ENCODE data around the gene CREG1. TPM values are rescaled to one million over a fixed set of nuclear protein-coding genes. Genes with fewer than 3 reads are reported as not detected.

Gene CREG1
- total and polyA plus RNA-seq, 2 experiments from 2014 or later = 21.2 to 42.7 TPM

DNA sequence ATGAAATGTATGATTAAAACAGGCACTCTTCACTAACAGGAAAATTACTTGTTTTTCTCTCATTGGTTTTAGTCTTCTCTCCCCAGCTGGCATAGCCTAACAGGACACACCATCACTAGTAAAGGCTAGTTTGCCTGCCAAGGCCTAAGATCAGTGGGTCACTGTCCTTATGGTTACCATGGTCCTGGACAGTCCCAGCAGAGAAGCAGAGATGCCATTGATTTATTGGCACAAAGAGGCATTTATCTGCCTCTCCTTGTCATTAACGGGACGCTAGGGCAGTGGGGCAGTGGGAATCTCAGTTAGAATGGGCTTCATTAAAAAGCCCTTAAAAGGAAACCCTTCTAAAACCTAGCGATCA lies 49.1 kb downstream of the CREG1 start (continued):
- TF ChIP-seq, protein P1, sequence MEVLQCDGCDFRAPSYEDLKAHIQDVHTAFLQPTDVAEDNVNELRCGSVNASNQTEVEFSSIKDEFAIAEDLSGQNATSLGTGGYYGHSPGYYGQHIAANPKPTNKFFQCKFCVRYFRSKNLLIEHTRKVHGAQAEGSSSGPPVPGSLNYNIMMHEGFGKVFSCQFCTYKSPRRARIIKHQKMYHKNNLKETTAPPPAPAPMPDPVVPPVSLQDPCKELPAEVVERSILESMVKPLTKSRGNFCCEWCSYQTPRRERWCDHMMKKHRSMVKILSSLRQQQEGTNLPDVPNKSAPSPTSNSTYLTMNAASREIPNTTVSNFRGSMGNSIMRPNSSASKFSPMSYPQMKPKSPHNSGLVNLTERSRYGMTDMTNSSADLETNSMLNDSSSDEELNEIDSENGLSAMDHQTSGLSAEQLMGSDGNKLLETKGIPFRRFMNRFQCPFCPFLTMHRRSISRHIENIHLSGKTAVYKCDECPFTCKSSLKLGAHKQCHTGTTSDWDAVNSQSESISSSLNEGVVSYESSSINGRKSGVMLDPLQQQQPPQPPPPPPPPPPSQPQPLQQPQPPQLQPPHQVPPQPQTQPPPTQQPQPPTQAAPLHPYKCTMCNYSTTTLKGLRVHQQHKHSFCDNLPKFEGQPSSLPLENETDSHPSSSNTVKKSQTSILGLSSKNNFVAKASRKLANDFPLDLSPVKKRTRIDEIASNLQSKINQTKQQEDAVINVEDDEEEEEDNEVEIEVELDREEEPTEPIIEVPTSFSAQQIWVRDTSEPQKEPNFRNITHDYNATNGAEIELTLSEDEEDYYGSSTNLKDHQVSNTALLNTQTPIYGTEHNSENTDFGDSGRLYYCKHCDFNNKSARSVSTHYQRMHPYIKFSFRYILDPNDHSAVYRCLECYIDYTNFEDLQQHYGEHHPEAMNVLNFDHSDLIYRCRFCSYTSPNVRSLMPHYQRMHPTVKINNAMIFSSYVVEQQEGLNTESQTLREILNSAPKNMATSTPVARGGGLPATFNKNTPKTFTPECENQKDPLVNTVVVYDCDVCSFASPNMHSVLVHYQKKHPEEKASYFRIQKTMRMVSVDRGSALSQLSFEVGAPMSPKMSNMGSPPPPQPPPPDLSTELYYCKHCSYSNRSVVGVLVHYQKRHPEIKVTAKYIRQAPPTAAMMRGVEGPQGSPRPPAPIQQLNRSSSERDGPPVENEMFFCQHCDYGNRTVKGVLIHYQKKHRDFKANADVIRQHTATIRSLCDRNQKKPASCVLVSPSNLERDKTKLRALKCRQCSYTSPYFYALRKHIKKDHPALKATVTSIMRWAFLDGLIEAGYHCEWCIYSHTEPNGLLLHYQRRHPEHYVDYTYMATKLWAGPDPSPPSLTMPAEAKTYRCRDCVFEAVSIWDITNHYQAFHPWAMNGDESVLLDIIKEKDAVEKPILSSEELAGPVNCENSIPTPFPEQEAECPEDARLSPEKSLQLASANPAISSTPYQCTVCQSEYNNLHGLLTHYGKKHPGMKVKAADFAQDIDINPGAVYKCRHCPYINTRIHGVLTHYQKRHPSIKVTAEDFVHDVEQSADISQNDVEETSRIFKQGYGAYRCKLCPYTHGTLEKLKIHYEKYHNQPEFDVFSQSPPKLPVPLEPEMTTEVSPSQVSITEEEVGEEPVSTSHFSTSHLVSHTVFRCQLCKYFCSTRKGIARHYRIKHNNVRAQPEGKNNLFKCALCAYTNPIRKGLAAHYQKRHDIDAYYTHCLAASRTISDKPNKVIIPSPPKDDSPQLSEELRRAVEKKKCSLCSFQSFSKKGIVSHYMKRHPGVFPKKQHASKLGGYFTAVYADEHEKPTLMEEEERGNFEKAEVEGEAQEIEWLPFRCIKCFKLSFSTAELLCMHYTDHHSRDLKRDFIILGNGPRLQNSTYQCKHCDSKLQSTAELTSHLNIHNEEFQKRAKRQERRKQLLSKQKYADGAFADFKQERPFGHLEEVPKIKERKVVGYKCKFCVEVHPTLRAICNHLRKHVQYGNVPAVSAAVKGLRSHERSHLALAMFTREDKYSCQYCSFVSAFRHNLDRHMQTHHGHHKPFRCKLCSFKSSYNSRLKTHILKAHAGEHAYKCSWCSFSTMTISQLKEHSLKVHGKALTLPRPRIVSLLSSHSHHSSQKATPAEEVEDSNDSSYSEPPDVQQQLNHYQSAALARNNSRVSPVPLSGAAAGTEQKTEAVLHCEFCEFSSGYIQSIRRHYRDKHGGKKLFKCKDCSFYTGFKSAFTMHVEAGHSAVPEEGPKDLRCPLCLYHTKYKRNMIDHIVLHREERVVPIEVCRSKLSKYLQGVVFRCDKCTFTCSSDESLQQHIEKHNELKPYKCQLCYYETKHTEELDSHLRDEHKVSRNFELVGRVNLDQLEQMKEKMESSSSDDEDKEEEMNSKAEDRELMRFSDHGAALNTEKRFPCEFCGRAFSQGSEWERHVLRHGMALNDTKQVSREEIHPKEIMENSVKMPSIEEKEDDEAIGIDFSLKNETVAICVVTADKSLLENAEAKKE (CRISPR knock-in tag; IDR thresholded peaks at IDR 0.05) = no peak
- no peak for TF ChIP-seq ZNF331 (CRISPR knock-in tag; IDR thresholded peaks at IDR 0.05; ENCODE audit: low read depth)

DNA sequence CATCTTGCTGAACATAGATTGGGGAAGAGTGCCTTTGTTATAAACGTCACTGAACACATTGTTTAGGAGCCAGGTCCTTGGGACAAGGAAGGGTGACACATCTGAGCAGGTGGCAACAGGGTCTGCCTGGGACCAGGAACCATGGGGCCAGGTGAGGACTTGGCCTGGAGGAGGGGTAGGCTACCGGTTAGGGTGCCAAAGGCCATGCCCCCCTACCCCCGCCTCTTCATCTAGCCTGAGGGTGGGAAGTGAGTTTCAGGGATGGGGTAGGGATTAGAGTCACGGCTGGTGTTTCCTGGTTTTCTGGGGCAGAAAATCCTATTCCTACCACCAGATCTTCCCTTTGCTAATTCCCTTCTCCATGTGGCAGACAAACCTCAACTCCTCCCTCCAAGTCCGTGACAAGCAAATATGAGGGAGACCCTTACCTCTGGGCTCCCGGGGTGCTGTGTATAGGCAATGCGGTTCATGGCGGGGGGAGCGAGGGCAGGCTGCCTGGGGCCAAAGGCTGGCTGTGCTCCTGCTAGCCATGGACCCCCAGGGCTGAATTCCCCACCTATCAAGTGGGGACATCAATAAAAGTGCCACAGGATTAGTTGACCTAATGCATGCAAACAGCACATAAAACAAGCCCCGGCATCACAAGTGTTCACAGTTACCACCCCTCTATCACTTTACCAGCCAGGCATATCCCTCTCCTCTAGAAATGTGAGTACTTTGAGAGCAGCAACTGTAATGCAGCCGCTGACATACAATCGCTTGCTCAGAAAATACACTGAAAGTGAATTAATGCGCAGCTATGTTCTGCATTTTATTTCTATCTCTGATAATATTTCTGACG lies 49.7 kb downstream of the CREG1 start:
- Histone ChIP-seq H3K79me2 (replicated peaks; ENCODE audit: insufficient read depth) (no peaks in the 10 kb centered on the region), H3F3A (replicated peaks; ENCODE audit: low read depth) (no peaks in the 10 kb centered on the region), H3K27me3 (ENCODE audit: insufficient read depth) (no peaks in the 10 kb centered on the region), H3K36me3 (ENCODE audit: insufficient read depth) (no peaks in the 10 kb centered on the region), H3K4me2 (peak overlapping the region; percentile 29; the same call in 1 of the 2 replicates), H2AFZ (no peak overlapping the region), H3K9me2 (ENCODE audit: insufficient read depth) (peaks cover 9% of the 10 kb centered on the region; the same call in 1 of the 2 replicates), H3K4me1 (ENCODE audit: insufficient read depth) (peaks cover 15% of the 10 kb centered on the region), H3K27ac (ENCODE audit: low read depth) (no peak overlapping the region), H4K20me1 (replicated peaks; ENCODE audit: insufficient read depth) (no peaks in the 10 kb centered on the region), H3K4me3 (no peak overlapping the region)
- no peaks in the 10 kb centered on the region for H3K36me3 Mint-ChIP-seq (ENCODE audit: low read depth)
- no peak overlapping the region for H3K27ac Mint-ChIP-seq
- peaks cover 33% of the 10 kb centered on the region for H3K4me1 Mint-ChIP-seq
- ATAC-seq (peak; percentile 27), DNase-seq (ENCODE audit: low spot score) (no peak)
- no peaks in the 10 kb centered on the region for H3K9me3 Mint-ChIP-seq
- no peaks in the 10 kb centered on the region for H3K27me3 Mint-ChIP-seq (ENCODE audit: insufficient read depth, low read depth, poor library complexity)
- H3K4me3 Mint-ChIP-seq = no peak overlapping the region
- TF ChIP-seq CREB1 (CRISPR knock-in tag; IDR thresholded peaks at IDR 0.05; ENCODE audit: low read depth) (no peak), STAT1 (IDR thresholded peaks at IDR 0.05; ENCODE audit: unreplicated experiment) (no peak), NANOG (IDR thresholded peaks at IDR 0.05; ENCODE audit: borderline replicate concordance) (no peak), ZNF331 (CRISPR knock-in tag; IDR thresholded peaks at IDR 0.05; ENCODE audit: low read depth) (no peak), EZH2phosphoT487 (IDR thresholded peaks at IDR 0.05; ENCODE audit: unreplicated experiment) (no peak), JUNB (IDR thresholded peaks at IDR 0.05; ENCODE audit: unreplicated experiment) (no peak), ZNF114 (CRISPR knock-in tag; IDR thresholded peaks at IDR 0.05) (no peak), POLR2AphosphoS5 (IDR thresholded peaks at IDR 0.05; ENCODE audit: low read depth) (no peak)
- TF ChIP-seq, protein P2, sequence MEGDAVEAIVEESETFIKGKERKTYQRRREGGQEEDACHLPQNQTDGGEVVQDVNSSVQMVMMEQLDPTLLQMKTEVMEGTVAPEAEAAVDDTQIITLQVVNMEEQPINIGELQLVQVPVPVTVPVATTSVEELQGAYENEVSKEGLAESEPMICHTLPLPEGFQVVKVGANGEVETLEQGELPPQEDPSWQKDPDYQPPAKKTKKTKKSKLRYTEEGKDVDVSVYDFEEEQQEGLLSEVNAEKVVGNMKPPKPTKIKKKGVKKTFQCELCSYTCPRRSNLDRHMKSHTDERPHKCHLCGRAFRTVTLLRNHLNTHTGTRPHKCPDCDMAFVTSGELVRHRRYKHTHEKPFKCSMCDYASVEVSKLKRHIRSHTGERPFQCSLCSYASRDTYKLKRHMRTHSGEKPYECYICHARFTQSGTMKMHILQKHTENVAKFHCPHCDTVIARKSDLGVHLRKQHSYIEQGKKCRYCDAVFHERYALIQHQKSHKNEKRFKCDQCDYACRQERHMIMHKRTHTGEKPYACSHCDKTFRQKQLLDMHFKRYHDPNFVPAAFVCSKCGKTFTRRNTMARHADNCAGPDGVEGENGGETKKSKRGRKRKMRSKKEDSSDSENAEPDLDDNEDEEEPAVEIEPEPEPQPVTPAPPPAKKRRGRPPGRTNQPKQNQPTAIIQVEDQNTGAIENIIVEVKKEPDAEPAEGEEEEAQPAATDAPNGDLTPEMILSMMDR (conservative IDR thresholded peaks at IDR 0.05; ENCODE audit: low read depth in 2 of 2) = no peak
- TF ChIP-seq, protein P3, sequence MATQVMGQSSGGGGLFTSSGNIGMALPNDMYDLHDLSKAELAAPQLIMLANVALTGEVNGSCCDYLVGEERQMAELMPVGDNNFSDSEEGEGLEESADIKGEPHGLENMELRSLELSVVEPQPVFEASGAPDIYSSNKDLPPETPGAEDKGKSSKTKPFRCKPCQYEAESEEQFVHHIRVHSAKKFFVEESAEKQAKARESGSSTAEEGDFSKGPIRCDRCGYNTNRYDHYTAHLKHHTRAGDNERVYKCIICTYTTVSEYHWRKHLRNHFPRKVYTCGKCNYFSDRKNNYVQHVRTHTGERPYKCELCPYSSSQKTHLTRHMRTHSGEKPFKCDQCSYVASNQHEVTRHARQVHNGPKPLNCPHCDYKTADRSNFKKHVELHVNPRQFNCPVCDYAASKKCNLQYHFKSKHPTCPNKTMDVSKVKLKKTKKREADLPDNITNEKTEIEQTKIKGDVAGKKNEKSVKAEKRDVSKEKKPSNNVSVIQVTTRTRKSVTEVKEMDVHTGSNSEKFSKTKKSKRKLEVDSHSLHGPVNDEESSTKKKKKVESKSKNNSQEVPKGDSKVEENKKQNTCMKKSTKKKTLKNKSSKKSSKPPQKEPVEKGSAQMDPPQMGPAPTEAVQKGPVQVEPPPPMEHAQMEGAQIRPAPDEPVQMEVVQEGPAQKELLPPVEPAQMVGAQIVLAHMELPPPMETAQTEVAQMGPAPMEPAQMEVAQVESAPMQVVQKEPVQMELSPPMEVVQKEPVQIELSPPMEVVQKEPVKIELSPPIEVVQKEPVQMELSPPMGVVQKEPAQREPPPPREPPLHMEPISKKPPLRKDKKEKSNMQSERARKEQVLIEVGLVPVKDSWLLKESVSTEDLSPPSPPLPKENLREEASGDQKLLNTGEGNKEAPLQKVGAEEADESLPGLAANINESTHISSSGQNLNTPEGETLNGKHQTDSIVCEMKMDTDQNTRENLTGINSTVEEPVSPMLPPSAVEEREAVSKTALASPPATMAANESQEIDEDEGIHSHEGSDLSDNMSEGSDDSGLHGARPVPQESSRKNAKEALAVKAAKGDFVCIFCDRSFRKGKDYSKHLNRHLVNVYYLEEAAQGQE (IDR thresholded peaks at IDR 0.05; ENCODE audit: unreplicated experiment) = no peak

Data from GM23338 (cell line).